Measurements from ENCODE around the gene OR5AL1.

DNA sequence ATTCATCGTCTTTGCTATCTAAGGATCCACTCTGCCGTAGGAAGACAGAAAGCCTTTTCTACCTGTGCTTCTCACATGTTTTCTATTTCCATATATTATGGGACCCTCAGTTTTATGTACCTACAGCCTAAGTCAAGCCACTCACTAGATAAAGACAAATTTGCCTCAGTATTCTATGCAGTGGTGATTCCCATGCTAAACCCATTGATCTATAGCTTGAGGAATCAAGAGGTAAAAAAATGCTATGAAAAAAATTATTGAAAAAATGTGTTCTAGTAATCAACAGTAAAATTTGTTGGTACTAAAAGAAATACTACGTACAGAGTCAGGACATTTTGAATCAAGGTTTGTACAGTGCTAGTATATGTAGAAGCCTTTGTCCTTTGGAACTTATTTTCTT, 18.1 kb upstream of the OR5AL1 start:
- TF ChIP-seq, protein P1, sequence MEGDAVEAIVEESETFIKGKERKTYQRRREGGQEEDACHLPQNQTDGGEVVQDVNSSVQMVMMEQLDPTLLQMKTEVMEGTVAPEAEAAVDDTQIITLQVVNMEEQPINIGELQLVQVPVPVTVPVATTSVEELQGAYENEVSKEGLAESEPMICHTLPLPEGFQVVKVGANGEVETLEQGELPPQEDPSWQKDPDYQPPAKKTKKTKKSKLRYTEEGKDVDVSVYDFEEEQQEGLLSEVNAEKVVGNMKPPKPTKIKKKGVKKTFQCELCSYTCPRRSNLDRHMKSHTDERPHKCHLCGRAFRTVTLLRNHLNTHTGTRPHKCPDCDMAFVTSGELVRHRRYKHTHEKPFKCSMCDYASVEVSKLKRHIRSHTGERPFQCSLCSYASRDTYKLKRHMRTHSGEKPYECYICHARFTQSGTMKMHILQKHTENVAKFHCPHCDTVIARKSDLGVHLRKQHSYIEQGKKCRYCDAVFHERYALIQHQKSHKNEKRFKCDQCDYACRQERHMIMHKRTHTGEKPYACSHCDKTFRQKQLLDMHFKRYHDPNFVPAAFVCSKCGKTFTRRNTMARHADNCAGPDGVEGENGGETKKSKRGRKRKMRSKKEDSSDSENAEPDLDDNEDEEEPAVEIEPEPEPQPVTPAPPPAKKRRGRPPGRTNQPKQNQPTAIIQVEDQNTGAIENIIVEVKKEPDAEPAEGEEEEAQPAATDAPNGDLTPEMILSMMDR (IDR thresholded peaks at IDR 0.05; ENCODE audit: low read depth, low read length, missing input control): no peak
- TF ChIP-seq TAF1 (conservative IDR thresholded peaks at IDR 0.05): no peak

Measured in liver (tissue), 3 donors.